Measurements from ENCODE around the gene OR11L1.

OR11L1 gene

GRCh38 chr1:247833601-247834000, 8.1 kb downstream of the OR11L1 start:
- no peaks in the 10 kb centered on the region for H3K9me3 ChIP-seq (ENCODE audit: insufficient read depth, low read length)

GRCh38 chr1:247829656-247830055, 12.0 kb downstream of the OR11L1 start:
- H3K79me2 ChIP-seq (ENCODE audit: low read length), result no peaks in the 10 kb centered on the region
- H2AFZ ChIP-seq (ENCODE audit: low read depth, low read length), result no peak overlapping the region
- H3K4me1 ChIP-seq (ENCODE audit: low read length), result no peaks in the 10 kb centered on the region
- no peak overlapping the region for H3K4me2 ChIP-seq (ENCODE audit: low read length)
- TF ChIP-seq EZH2phosphoT487 (IDR thresholded peaks at IDR 0.05; ENCODE audit: low read depth) (no peak), CTCF (IDR thresholded peaks at IDR 0.05; ENCODE audit: low read depth, low read length) (no peak)
- H3K4me3 ChIP-seq (ENCODE audit: low read length), result no peak overlapping the region
- no peaks in the 10 kb centered on the region for H3K27me3 ChIP-seq (ENCODE audit: low read depth, low read length)
- H3K27ac ChIP-seq (ENCODE audit: low read length), result no peak overlapping the region
- no peak overlapping the region for H3K9ac ChIP-seq (ENCODE audit: low read length)
- H4K20me1 ChIP-seq (ENCODE audit: insufficient read depth, low read length), result no peaks in the 10 kb centered on the region
- no peaks in the 10 kb centered on the region for H3K36me3 ChIP-seq (replicated peaks; ENCODE audit: low read depth, low read length)
- H3K9me3 ChIP-seq (ENCODE audit: insufficient read depth, low read length), result no peaks in the 10 kb centered on the region

More at GRCh38 chr1:247833601-247834000, 8.1 kb downstream of the OR11L1 start:
- no peak overlapping the region for H3K9ac ChIP-seq (ENCODE audit: low read length)
- no peak overlapping the region for H3K27ac ChIP-seq (ENCODE audit: low read length)
- H3K79me2 ChIP-seq (ENCODE audit: low read length), result no peaks in the 10 kb centered on the region
- no peaks in the 10 kb centered on the region for H3K36me3 ChIP-seq (replicated peaks; ENCODE audit: low read depth, low read length)
- no peaks in the 10 kb centered on the region for H3K27me3 ChIP-seq (ENCODE audit: low read depth, low read length)
- H3K4me3 ChIP-seq (ENCODE audit: low read length), result no peak overlapping the region
- H2AFZ ChIP-seq (ENCODE audit: low read depth, low read length), result no peak overlapping the region
- H4K20me1 ChIP-seq (ENCODE audit: insufficient read depth, low read length), result no peaks in the 10 kb centered on the region
- TF ChIP-seq CTCF (IDR thresholded peaks at IDR 0.05; ENCODE audit: low read depth, low read length) (peak; percentile 10; the same call in 1 of the 2 replicates), EZH2phosphoT487 (IDR thresholded peaks at IDR 0.05; ENCODE audit: low read depth) (no peak)
- H3K4me2 ChIP-seq (ENCODE audit: low read length), result no peak overlapping the region
- H3K4me1 ChIP-seq (ENCODE audit: low read length), result no peaks in the 10 kb centered on the region

- Histone ChIP-seq H3K4me1 (ENCODE audit: low read length) (no peaks in the 10 kb centered on the region), H3K4me2 (ENCODE audit: low read length) (no peak overlapping the region), H3K27ac (ENCODE audit: low read length) (no peak overlapping the region), H4K20me1 (ENCODE audit: insufficient read depth, low read length) (no peaks in the 10 kb centered on the region), H3K9me3 (ENCODE audit: insufficient read depth, low read length) (no peaks in the 10 kb centered on the region), H3K79me2 (ENCODE audit: low read length) (no peaks in the 10 kb centered on the region), H3K27me3 (ENCODE audit: low read depth, low read length) (no peaks in the 10 kb centered on the region), H3K36me3 (replicated peaks; ENCODE audit: low read depth, low read length) (no peaks in the 10 kb centered on the region), H2AFZ (ENCODE audit: low read depth, low read length) (no peak overlapping the region), H3K9ac (ENCODE audit: low read length) (no peak overlapping the region), H3K4me3 (ENCODE audit: low read length) (no peak overlapping the region)
- no peak for TF ChIP-seq CTCF (IDR thresholded peaks at IDR 0.05; ENCODE audit: low read depth, low read length)
- TF ChIP-seq EZH2phosphoT487 (IDR thresholded peaks at IDR 0.05; ENCODE audit: low read depth), result no peak
These were observed 16.3 kb downstream of the OR11L1 start for GRCh38 chr1:247825362-247825761.

GRCh38 chr1:247824023-247824422, 17.7 kb downstream of the OR11L1 start, which contains the start of gene OR14A16:
OR14A16 (minus strand) TSS chr1:247824119; CDS start chr1:247815729, 8,390 bp downstream.
- no peaks in the 10 kb centered on the region for H3K27me3 ChIP-seq (ENCODE audit: low read depth, low read length)
- H3K4me3 ChIP-seq (ENCODE audit: low read length), result no peak within 1 kb of the TSS
- no peak within 1 kb of the TSS for H3K27ac ChIP-seq (ENCODE audit: low read length)
- H2AFZ ChIP-seq (ENCODE audit: low read depth, low read length), result no peak within 1 kb of the TSS
- no peaks in the 10 kb centered on the region for H4K20me1 ChIP-seq (ENCODE audit: insufficient read depth, low read length)
- TF ChIP-seq CTCF (IDR thresholded peaks at IDR 0.05; ENCODE audit: low read depth, low read length), result no peak
- no peak for TF ChIP-seq EZH2phosphoT487 (IDR thresholded peaks at IDR 0.05; ENCODE audit: low read depth)
- H3K9me3 ChIP-seq (ENCODE audit: insufficient read depth, low read length), result no peaks in the 10 kb centered on the region
- no peak within 1 kb of the TSS for H3K9ac ChIP-seq (ENCODE audit: low read length)
- no peaks in the 10 kb centered on the region for H3K36me3 ChIP-seq (replicated peaks; ENCODE audit: low read depth, low read length)
- no peak within 1 kb of the TSS for H3K4me2 ChIP-seq (ENCODE audit: low read length)
- no peaks in the 10 kb centered on the region for H3K79me2 ChIP-seq (ENCODE audit: low read length)
- H3K4me1 ChIP-seq (ENCODE audit: low read length), result no peaks in the 10 kb centered on the region
